Prostate gland (tissue), 2 donors: ENCODE results near the gene STXBP5L. TPM values are rescaled to one million over a fixed set of nuclear protein-coding genes. Genes with fewer than 3 reads are reported as not detected.
"Not testable (repeated sequence)": the region's sequence is repeated elsewhere in the genome, so short reads cannot be mapped to it uniquely, and the experiment has no call there.

Experiments
- DNase-seq: peaks from one replicate; pipeline ENCODE4 v3.0.0-alpha.2; 2019; ENCODE audit warnings: low spot score
- H3K27ac ChIP-seq, 2 donors: fragments of 200-600 bp; sonication (generic); 2 replicates each; pipeline ENCODE4 v1.5.1; 2017 to 2019
- H3K27me3 ChIP-seq: fragments of 200-600 bp; sonication (generic); replicated peaks from 2 replicates; pipeline ENCODE4 v1.5.1; 2019; ENCODE audit not compliant: insufficient read depth
- H3K36me3 ChIP-seq, 2 donors: fragments of 200-600 bp; sonication (generic); 1 replicate in 1 of 2; 2 replicates in 1 of 2; pipeline versions ENCODE4 v1.5.1 to v1.8.1; 2017 to 2019
- H3K4me1 ChIP-seq: fragments of 200-600 bp; sonication (generic); replicated peaks from 2 replicates; pipeline ENCODE4 v1.5.1; 2019
- H3K4me3 ChIP-seq, 2 donors: fragments of 200-600 bp; sonication (generic); 2 replicates each; pipeline ENCODE4 v1.5.1; 2017 to 2019
- H3K9me3 ChIP-seq: fragments of 200-600 bp; sonication (generic); 2 replicates; pipeline ENCODE4 v1.5.1; 2017
- CTCF ChIP-seq, 4 experiments: fragments of 200-600 bp in 2 of 4; fragments of 450-650 bp in 2 of 4; sonication (generic) in 2 of 4; IDR thresholded peaks; 1 replicate in 3 of 4; 2 replicates in 1 of 4; pipeline ENCODE4 v1.5.1; 2016 to 2019; ENCODE audit warnings: antibody characterized with exemption in 4 of 4, mild to moderate bottlenecking in 2 of 4, moderate library complexity in 2 of 4
- POLR2A ChIP-seq: fragments of 450-650 bp; IDR thresholded peaks from one replicate; pipeline ENCODE4 v1.6.1; 2016; ENCODE audit warnings: antibody characterized with exemption, mild to moderate bottlenecking
- POLR2AphosphoS5 ChIP-seq: sonication (generic); formaldehyde crosslinking; IDR thresholded peaks from one replicate; pipeline ENCODE4 v1.6.1; 2017; ENCODE audit warnings: antibody characterized with exemption
- WGBS: methylation state at CpG from one replicate; pipeline ENCODE4 v1.1.5; 2018; 5-methylcytosine and 5-hydroxymethylcytosine counted together
- intact Hi-C: fragments of 100-400 bp; cut with DNase I; formaldehyde crosslinking; loops from one replicate; pipeline ENCODE4 v1.14.2; 2022
- total RNA-seq, 2 donors: library from RNA; depleted of rRNA; stranded (reverse); fragments of >200 nt; gene quantifications; one replicate each; pipeline ENCODE4 v1.1.0, GENCODE V29; 2016

Gene STXBP5L
- total RNA-seq, 2 donors from 2014 or later, result 2.6 to 4.8 TPM

DNA sequence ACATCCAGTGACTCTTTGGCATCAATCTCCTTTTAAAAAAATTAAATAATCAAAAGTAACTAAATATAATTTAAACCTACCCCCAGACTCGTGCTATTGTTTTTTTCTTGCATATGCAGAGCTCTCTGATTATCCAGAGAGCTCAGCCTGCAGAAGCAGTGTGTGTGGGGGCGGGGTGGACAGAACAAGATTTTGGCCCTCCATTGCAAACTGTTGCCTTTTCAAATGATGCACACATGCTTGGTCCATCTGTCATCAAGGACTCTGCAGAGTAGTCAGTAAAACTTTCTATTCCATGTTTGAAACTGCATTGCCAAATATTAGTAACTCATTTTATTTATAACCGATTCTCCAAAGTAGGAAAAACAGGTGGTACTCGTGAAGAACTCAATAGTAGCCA lies 28.6 kb upstream of the STXBP5L start:
- Histone ChIP-seq H3K27ac (no peak overlapping the region), H3K4me1 (no peaks in the 10 kb centered on the region), H3K4me3 (no peak overlapping the region), H3K36me3 (no peaks in the 10 kb centered on the region), H3K27me3 (no peaks in the 10 kb centered on the region), H3K9me3 (no peaks in the 10 kb centered on the region)
- TF ChIP-seq CTCF (IDR thresholded peaks at IDR 0.05), result no peak
- no peak for TF ChIP-seq POLR2A
- no peak for DNase-seq
- WGBS, result 51% methylated on average over 4 of the region's 4 CpGs
- intact Hi-C loops, result no loop called here

DNA sequence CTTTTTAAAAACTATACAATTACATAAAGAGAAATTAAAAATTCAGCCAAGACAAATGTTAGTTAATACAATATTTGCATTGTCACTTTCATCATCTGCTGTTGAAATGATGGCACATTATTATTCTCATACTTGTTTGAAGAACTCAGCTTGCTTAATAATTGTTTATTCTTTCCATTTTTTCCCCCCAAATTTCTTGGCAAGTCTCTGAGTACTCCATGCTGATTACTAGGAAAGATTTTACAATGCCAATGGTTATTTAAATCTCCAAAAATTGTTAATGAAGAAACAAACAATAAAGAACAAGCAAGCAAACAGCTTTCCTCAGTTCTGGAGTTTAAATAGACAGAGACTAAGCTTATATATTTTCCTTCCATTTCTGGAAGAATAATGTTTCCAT lies 15.1 kb upstream of the STXBP5L start:
- Histone ChIP-seq H3K4me3 (no peak overlapping the region), H3K9me3 (no peaks in the 10 kb centered on the region), H3K36me3 (no peaks in the 10 kb centered on the region), H3K4me1 (peaks cover 2% of the 10 kb centered on the region), H3K27ac (peak overlapping the region in 1 of 2 donors; percentile 15), H3K27me3 (no peaks in the 10 kb centered on the region)
- intact Hi-C loops, result no loop called here
- TF ChIP-seq POLR2AphosphoS5 (no peak), POLR2A (no peak), CTCF (IDR thresholded peaks at IDR 0.05) (no peak)
- no peak for DNase-seq

- DNase-seq, result peak; percentile 68
- Histone ChIP-seq H3K4me1 (peaks cover 2% of the 10 kb centered on the region), H3K27me3 (no peaks in the 10 kb centered on the region), H3K4me3 (no peak overlapping the region), H3K27ac (peak overlapping the region in 1 of 2 donors; percentile 28), H3K9me3 (no peaks in the 10 kb centered on the region), H3K36me3 (no peaks in the 10 kb centered on the region)
- intact Hi-C loops, result no loop called here
- 4% methylated on average over 5 of the region's 5 CpGs for WGBS
- no peak for TF ChIP-seq CTCF (IDR thresholded peaks at IDR 0.05)
- peak; percentile 88 for TF ChIP-seq POLR2AphosphoS5
These were observed 13.5 kb upstream of the STXBP5L start for GRCh38 chr3:120894316-120895057.

- H3K36me3 ChIP-seq, H3K27me3 ChIP-seq, H3K9me3 ChIP-seq, DNase-seq, intact Hi-C loops, H3K4me1 ChIP-seq, H3K4me3 ChIP-seq, H3K27ac ChIP-seq: not testable (repeated sequence)
- WGBS, result 96% methylated on average over 6 of the region's 6 CpGs
These were observed 6.3 kb upstream of the STXBP5L start for GRCh38 chr3:120901716-120902115.

DNA sequence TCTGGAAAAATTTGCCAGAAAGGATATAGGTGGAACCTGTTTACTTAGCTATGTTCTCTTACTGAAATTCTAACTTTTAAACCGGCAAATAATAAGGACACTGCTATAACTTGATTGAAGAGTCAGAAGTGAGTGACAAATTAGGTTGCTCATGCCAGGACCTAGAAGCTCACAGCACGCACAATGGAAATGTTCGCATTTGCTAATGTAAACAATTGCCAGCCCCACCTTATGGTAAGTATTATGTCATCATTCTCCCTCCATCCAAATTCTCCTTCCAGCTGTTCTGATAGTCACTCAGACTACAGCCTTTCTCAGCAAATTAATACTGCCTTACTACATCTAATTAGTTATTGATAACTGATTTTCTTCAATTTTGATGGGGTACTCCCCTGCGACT lies 4.8 kb upstream of the STXBP5L start:
- Histone ChIP-seq H3K4me1 (no peaks in the 10 kb centered on the region), H3K4me3 (no peak overlapping the region), H3K9me3 (no peaks in the 10 kb centered on the region), H3K27ac (no peak overlapping the region), H3K36me3 (no peaks in the 10 kb centered on the region), H3K27me3 (no peaks in the 10 kb centered on the region)
- TF ChIP-seq POLR2A (no peak), CTCF (IDR thresholded peaks at IDR 0.05) (no peak), POLR2AphosphoS5 (no peak)
- WGBS, result 48% methylated on average over 4 of the region's 4 CpGs
- no peak for DNase-seq
- intact Hi-C loops, result no loop called here
